Esophagus squamous epithelium (tissue), 5 donors: ENCODE data around the gene TTC32. TPM values are rescaled to one million over a fixed set of nuclear protein-coding genes. Genes with fewer than 3 reads are reported as not detected.

Experiments used
- DNase-seq: peaks from one replicate; lab custom pipeline; 2025; lab: John Stamatoyannopoulos, UW
- H3K27ac ChIP-seq, 4 donors: fragments of 200-600 bp; sonication (generic); one replicate each; pipeline ENCODE4 v1.5.1; 2016 to 2019; ENCODE audit warnings: mild to moderate bottlenecking in 1 of 4
- H3K27me3 ChIP-seq, 4 donors: fragments of 200-600 bp; sonication (generic); 1 replicate in 3 of 4; 2 replicates in 1 of 4; pipeline versions ENCODE4 v1.5.1 to v1.6.0; 2017 to 2021; ENCODE audit warnings: antibody characterized with exemption in 1 of 4
- H3K36me3 ChIP-seq, 3 donors: fragments of 200-600 bp; sonication (generic); one replicate each; pipeline ENCODE4 v1.5.1; 2016 to 2019
- H3K4me1 ChIP-seq, 3 donors: fragments of 200-600 bp; sonication (generic); one replicate each; pipeline ENCODE4 v1.5.1; 2017 to 2019
- H3K4me3 ChIP-seq, 4 donors: fragments of 200-600 bp; sonication (generic); 1 replicate in 3 of 4; 2 replicates in 1 of 4; pipeline ENCODE4 v1.5.1; 2016 to 2019; ENCODE audit warnings: mild to moderate bottlenecking in 2 of 4, moderate library complexity in 1 of 4
- H3K9me3 ChIP-seq, 3 donors: fragments of 200-600 bp; sonication (generic); one replicate each; pipeline ENCODE4 v1.5.1; 2016 to 2019
- POLR2A ChIP-seq, 4 donors: fragments of 450-650 bp; IDR thresholded peaks; one replicate each; pipeline ENCODE4 v1.6.1; 2017; ENCODE audit warnings: antibody characterized with exemption in 4 of 4, mild to moderate bottlenecking in 4 of 4, moderate library complexity in 3 of 4
- WGBS, 2 donors: methylation state at CpG; one replicate each; pipeline ENCODE4 v1.1.5; 2018; 5-methylcytosine and 5-hydroxymethylcytosine counted together
- intact Hi-C: fragments of 100-400 bp; cut with DNase I; formaldehyde crosslinking; loops from one replicate; pipeline ENCODE4 v1.15.0; 2022
- total RNA-seq, 4 donors: library from RNA; depleted of rRNA; stranded (reverse); fragments of >200 nt; gene quantifications; one replicate each; pipeline ENCODE4 v1.1.0, GENCODE V29; 2016
- TF ChIP-seq, protein P1 (sequence below), 6 experiments: fragments of 450-650 bp in 4 of 6; fragments of 200-600 bp in 2 of 6; sonication (generic) in 2 of 6; IDR thresholded peaks; one replicate each; pipeline ENCODE4 v1.5.1; 2016 to 2019; ENCODE audit warnings: antibody characterized with exemption in 6 of 6, mild to moderate bottlenecking in 4 of 6, moderate library complexity in 4 of 6
- donor health status: DM: yes; HTN: yes; CAD: no.

Gene TTC32
- total RNA-seq, 4 donors from 2014 or later, result 5.2 to 15.8 (median 7.2) TPM

DNA sequence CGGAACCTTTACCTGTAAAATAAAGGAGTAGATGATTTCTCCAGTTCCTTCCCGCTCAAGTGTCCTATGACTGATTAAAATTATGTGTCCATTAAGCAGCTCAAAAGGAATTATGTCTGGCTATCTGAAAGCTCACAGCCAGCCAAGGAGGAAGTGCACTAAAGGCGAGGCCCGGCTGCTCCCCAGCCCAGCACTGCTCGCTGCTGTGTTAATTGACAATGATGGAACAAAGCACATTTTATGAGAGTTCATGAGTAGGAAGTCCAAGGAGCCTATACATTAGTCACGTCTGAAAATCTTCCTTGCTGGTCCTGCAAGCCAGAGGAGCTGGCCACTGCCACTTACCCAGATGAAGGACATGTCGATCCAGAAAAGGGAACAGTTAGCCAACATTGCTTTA lies 14.3 kb downstream of the TTC32 start:
- H3K36me3 ChIP-seq, result no peaks in the 10 kb centered on the region
- 81 to 89% methylated on average over 6 to 7 of the region's 7 CpGs for WGBS, 2 donors
- H3K27me3 ChIP-seq, result no peaks in the 10 kb centered on the region
- H3K4me1 ChIP-seq, result peaks cover 0 to 11% (median 0%) of the 10 kb centered on the region in 3 donors
- no peaks in the 10 kb centered on the region for H3K9me3 ChIP-seq
- DNase-seq, result no peak
- no peak overlapping the region for H3K4me3 ChIP-seq
- TF ChIP-seq, protein P1, sequence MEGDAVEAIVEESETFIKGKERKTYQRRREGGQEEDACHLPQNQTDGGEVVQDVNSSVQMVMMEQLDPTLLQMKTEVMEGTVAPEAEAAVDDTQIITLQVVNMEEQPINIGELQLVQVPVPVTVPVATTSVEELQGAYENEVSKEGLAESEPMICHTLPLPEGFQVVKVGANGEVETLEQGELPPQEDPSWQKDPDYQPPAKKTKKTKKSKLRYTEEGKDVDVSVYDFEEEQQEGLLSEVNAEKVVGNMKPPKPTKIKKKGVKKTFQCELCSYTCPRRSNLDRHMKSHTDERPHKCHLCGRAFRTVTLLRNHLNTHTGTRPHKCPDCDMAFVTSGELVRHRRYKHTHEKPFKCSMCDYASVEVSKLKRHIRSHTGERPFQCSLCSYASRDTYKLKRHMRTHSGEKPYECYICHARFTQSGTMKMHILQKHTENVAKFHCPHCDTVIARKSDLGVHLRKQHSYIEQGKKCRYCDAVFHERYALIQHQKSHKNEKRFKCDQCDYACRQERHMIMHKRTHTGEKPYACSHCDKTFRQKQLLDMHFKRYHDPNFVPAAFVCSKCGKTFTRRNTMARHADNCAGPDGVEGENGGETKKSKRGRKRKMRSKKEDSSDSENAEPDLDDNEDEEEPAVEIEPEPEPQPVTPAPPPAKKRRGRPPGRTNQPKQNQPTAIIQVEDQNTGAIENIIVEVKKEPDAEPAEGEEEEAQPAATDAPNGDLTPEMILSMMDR (IDR thresholded peaks at IDR 0.05), result no peak
- TF ChIP-seq POLR2A (IDR thresholded peaks at IDR 0.05), result no peak
- intact Hi-C loops, result no loop called here
- no peak overlapping the region for H3K27ac ChIP-seq

DNA sequence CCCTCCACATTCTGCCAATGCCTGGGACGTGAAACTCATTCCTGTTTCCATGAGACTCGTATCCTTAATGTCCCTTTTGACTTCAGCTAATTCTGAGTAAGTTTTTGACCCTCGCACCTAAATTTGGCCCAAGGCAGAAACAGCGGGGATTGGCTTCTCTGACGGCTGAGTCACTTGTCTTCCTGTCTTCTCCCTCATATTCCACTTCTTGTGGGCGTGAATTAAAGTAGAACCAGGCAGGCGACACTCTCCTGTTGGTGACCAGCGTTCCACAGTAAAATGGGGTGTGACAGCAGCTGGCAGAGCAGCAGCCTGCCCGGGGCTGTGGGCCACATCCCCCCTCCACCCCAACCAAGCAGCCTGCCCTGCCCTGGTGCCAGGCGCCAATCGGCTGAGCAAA lies 15.5 kb downstream of the TTC32 start:
- Histone ChIP-seq H3K4me3 (no peak overlapping the region), H3K27me3 (no peaks in the 10 kb centered on the region), H3K9me3 (no peaks in the 10 kb centered on the region), H3K36me3 (no peaks in the 10 kb centered on the region), H3K4me1 (peaks cover 0 to 11% (median 0%) of the 10 kb centered on the region in 3 donors), H3K27ac (no peak overlapping the region)
- DNase-seq, result no peak
- TF ChIP-seq, protein P1 (IDR thresholded peaks at IDR 0.05), result no peak
- no peak for TF ChIP-seq POLR2A (IDR thresholded peaks at IDR 0.05)
- 27 to 89% methylated on average over 3 to 5 of the region's 11 CpGs for WGBS, 2 donors
- intact Hi-C loops, result no loop called here

DNA sequence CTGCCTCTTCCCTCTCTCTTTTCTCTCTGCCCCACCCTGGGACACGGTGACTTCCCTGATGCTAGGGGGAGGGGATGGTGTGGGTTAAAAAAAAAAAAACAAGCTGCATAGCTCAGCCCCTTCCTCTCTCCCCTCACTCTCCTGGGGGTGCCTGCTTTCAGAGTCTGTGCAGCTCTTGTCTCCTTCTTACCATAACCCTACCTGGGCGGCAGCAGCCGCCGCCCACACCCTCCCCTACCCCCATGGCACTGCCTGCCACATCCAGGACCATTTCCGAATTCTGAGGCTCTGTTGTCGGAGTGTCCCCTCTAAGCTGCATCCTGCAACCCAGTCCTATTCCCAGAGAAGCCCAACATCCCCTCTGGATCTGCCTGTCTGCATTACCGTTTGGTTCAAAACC lies 16.0 kb downstream of the TTC32 start:
- DNase-seq, result no peak
- 70 to 72% methylated on average over 6 to 7 of the region's 7 CpGs for WGBS, 2 donors
- Histone ChIP-seq H3K36me3 (no peaks in the 10 kb centered on the region), H3K27ac (no peak overlapping the region), H3K27me3 (no peaks in the 10 kb centered on the region), H3K4me1 (peaks cover 0 to 11% (median 0%) of the 10 kb centered on the region in 3 donors), H3K9me3 (no peaks in the 10 kb centered on the region), H3K4me3 (no peak overlapping the region)
- intact Hi-C loops, result no loop called here
- TF ChIP-seq POLR2A (IDR thresholded peaks at IDR 0.05), result no peak

DNA sequence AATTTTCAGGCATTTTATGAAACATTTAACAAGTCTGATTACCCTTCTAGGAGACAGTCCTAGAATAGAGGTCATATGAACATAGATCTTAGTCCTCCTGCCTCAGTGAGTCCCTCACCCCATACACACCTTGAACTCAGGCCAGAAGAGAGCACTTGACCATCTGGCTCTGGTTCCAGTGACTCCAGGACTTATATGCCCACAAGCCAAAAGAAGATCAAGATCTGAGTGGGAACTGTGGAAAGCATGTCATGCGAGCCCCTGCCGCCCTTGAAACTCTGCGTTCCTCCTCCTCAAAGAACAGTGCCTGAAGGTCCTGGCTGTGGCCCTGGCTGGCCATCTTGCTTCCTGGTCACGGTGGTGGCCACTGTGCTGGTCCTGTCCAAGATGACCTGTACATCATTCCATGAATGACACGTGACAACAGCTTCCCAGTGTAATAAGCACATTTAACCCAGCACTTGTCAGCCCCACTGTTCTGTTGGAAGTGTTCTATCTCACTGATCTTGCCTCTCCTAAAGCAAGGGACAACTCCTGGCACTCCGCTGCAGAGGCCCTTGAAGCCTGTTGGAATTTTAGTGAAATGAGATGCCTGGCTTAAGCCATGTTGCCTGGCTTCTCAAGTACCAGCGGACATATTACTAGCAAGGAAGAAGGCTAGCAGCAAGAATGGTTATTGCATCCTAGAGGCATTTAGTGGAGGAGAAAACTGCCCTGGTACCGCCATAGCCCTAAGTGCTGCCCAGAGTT lies 17.6 kb downstream of the TTC32 start:
- intact Hi-C loops, result no loop called here
- Histone ChIP-seq H3K4me3 (no peak overlapping the region), H3K4me1 (peaks cover 0 to 4% (median 0%) of the 10 kb centered on the region in 3 donors), H3K27ac (no peak overlapping the region), H3K9me3 (no peaks in the 10 kb centered on the region), H3K36me3 (no peaks in the 10 kb centered on the region), H3K27me3 (no peaks in the 10 kb centered on the region)
- no peak for TF ChIP-seq POLR2A (IDR thresholded peaks at IDR 0.05)
- TF ChIP-seq, protein P1 (IDR thresholded peaks at IDR 0.05), result no peak
- no peak for DNase-seq
- WGBS, 2 donors, result 91 to 94% methylated on average over 5 to 7 of the region's 8 CpGs

DNA sequence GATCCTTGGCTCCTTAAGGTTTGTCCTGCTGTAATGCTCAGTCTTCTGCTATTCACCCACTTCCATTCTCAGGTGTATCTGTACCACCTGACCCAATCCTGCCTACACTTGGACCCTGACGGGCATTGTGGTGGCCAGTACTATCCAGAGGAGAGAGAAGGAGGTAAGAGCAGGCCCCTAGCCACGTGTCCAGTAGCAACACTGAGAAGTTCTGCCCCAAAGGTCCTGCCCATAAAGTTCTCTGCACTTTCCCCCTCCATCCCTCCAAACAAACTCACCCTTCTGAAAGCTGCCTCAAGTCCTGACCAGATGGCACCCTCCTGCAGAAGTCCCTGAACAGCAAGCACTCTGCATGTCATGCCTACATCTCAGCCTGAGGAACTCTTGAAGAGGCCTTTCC lies 18.3 kb downstream of the TTC32 start:
- Histone ChIP-seq H3K27me3 (no peaks in the 10 kb centered on the region), H3K9me3 (no peaks in the 10 kb centered on the region), H3K27ac (no peak overlapping the region), H3K4me1 (no peaks in the 10 kb centered on the region), H3K4me3 (no peak overlapping the region), H3K36me3 (no peaks in the 10 kb centered on the region)
- no peak for TF ChIP-seq POLR2A (IDR thresholded peaks at IDR 0.05)
- TF ChIP-seq, protein P1 (IDR thresholded peaks at IDR 0.05), result no peak
- DNase-seq, result no peak
- intact Hi-C loops, result no loop called here
- WGBS, 2 donors, result 28 to 66% methylated on average over 2 of the region's 2 CpGs
